ENCODE data around the gene TP53RK.
A peak's percentile ranks its signal among the peaks of the same experiment; 100 is the strongest.

Gene TP53RK

DNA sequence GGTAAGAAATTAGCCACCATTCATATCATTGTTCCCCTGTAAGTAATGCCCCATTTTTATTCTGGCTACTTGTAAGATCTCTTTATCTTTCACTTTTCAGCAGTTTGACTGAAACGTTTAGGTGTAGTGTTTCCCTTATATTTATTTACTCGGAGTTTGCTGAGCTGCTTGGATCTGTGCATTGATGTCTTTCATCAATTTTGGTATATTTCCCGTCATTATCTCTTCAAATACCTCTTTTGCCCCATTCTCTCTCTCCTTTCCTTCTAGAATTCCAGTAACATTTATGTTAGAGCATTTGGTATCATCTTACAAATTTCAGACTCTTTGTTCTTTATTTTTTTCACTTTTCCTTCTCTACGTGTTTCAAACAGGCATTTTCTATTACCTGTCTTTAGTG lies 28.8 kb downstream of the TP53RK start:
- no peak for DNase-seq

DNA sequence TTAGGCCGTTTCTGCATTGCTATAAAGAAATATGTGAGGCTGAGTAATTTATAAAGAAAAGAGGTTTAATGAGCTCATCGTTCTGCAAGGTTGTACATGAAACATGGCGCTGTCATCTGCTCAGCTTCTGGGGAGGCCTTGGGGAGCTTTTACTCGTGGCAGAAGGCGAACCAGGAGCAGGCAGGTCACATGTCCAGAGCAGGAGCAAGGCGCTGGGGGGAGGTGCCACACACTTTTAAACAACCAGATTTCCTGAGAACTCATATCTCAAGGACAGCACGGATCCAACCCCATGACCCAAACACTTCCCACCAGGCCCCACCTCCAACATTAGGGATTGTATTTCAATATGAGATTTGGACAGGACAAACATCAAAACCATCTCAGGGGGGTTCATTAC lies 31.6 kb downstream of the TP53RK start:
- DNase-seq = no peak

DNA sequence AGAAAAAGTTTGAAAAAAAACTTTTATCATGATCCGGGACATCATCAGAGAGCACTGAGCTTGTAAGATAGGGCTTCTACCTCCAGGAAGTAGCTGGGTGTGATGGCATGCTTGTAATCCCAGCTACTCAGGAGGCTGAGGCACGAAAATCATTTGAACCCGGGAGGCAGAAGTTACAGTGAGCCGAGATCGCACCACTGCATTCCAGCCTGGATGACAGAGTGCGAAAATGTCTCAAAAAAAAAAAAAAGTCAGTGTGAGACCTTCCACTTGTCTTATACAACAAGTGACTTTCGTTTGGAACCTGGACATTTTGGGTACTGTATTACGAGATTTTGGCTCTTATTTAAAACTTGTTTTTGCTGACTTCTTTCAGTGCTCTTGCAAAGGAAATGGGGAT lies 32.1 kb downstream of the TP53RK start:
- DNase-seq = no peak

DNA sequence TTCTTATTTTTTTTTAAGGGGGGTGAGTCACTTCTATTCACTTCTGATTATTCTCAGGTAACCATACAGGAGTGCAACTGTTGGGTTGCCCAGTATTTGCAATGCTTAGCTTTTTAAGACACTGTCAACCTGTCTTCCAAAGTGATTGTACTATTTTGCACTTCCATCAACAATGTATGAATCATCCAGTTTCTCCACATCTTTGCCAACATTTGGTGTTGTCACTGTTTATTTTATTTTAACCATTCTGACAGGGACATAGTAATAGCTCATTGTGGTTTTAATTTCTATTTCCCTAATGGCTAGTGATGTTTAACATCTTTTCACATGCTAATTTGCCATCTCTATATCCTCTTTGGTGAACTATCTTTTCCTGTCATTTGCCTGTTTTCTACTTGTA lies 36.5 kb downstream of the TP53RK start:
- no peak for DNase-seq

DNA sequence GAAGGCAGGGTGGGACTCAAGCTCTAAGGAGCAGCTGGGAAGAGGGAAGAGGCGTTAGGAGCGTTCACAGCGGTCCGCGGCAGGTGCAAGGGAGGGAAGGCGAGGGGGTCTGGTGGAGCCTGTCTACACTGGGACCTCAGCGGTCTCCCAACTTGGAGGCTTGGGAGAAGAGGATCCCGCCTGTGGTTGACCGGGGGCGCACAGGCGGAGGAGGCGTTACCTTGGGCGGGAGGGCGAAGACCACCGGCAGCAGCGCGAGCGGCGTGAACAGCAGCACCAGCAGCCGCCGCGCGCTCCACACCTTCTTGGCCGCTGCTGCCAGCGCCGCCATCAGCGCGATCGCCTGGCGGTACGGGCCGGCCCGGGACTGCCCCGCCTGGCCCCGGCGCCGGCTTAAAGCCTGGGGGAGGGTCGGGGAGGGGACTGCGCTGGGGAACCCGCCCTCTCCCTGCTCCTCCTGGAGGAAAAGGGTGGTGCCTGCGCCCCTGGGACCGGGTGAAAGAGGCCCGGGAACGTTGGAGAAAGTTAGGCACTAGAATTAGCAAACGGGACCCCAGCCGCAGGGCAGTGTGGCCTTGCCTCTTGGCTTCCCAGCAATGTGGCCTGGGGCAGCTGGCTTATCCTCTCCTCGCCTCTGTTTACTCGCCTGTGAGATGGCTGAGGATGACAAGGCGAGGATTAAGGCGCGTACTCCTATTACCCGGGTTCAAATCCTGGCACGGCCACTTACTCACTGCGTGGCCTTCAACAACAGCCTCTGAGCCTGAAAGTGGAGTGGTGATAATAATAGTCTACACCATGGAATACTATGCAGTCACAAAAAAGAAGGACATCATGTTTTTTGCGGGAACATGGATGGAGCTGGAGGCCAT lies 37.9 kb downstream of the TP53RK start, which contains the start of gene SLC13A3:
SLC13A3 (minus strand) TSS at position 369 of the 872 bp plus-strand sequence; CDS start at position 331, 38 bp downstream.
- DNase-seq = no peak

DNA sequence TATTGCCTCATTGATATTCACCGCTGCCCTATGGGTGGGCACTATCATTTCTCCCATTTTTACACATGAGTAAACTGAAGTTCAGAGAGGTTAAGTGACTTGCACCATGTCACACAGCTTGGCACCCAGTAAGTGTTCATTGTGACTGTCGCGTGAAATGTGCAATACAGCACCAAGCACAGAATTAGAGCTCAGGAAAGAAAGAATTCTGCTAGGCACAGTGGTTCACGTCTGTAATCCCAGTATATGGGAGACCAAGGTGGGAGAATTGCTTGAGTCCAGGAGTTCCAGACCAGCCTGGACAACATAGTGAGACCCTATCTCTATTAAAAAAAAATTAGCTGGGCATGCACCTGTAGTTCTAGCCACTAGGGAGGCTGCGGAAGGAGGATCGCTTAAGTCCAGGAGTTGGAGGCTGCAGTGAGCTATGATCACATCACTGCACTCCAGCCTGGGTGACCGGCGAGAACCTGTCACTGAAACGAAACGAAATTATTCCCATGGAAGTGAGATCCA lies 38.6 kb downstream of the TP53RK start:
- DNase-seq = no peak

DNA sequence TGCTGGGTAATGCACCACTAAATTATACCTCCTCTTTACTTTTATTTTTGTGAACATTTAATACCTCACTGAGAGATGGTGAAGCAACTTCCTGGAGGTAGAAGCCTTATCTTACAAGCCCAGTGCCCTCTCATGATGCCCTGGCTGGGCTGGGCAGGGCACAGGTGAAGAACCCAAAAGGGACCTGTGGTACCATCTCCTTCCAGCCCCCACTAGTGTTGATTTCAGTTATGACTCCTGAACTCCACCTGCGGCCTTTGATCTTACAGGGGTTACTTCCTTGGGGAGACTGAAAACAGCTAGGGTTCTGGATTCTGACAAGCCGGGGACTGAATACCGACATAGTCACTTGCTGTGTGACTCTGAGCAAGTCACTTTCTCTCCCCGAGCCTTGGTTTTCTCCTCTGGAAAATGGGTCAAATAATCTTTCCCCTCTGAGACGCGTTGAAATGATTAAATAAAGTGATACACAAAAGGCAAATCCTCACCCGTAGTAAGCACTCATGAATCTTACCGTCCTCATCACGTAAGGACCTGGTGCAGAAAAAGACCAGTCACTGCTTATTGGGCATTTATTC lies 39.2 kb downstream of the TP53RK start:
- DNase-seq = no peak

DNA sequence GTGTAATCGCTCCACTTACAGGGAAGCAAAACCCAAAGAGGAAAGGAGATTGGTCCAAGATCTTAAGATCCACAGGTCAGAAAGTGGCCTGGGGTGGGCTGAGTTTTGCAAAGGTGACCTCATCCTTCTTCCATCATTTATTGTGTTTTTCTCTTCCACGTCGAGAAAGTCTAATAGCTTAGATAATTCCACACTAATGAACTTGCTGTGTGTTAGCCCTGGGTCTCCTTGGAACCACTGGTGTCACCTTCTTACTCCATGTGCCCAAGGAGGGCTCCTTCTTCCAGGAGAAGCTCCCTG lies 39.6 kb downstream of the TP53RK start:
- DNase-seq = no peak

DNA sequence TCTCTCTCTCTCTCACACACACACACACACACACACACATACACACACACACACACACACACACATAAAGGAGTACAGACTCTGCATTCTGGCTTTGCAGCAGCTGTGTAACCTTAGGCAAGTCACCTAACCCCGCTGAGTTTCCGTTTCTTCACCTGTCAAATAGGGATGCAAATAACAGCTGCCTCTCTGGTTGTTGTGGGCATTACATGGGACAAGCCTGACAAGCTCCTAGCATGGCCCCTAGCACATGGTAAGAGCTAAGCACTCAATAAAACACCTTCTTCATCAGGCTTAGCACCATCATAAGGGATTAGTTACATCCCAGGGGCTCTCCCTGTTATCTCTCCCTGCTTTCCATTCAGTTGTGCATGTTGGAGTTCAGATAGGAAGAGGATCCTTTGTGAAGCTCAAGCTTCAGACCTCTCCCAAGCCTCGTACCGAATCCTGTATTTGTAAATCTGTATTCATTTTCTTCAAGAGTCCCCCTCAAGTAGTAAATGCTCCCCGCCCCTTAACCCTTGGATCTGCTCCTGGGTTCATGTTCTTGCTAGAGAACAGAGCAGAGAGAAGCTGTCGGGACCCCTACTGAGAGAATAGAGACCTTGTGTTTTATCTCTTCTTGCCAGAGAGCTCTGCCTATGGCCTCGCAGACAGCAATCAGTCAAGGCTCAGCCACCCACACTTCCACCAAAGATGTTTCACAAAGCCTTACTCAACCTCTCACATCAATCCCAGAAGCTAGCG lies 40.2 kb downstream of the TP53RK start:
- no peak for DNase-seq

DNA sequence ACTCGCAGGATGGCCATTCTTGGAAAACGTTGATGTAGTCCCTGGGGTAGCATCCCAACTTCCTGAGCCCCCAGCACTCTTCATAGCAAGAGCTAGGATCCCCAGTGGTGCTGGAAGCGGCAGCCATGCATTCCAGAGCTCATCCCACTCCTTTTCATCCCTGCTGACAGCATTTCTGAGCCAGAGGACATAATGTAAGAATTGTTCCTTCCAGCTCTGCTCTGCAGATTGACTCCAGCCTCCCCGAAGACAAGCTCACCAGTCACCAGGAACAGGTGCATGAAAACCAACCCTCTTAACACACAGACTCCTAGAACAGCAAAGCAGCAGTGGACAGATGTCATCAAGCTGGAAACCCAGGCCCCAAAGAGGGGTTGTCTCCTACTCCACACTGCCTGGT lies 41.8 kb downstream of the TP53RK start:
- DNase-seq = no peak

DNA sequence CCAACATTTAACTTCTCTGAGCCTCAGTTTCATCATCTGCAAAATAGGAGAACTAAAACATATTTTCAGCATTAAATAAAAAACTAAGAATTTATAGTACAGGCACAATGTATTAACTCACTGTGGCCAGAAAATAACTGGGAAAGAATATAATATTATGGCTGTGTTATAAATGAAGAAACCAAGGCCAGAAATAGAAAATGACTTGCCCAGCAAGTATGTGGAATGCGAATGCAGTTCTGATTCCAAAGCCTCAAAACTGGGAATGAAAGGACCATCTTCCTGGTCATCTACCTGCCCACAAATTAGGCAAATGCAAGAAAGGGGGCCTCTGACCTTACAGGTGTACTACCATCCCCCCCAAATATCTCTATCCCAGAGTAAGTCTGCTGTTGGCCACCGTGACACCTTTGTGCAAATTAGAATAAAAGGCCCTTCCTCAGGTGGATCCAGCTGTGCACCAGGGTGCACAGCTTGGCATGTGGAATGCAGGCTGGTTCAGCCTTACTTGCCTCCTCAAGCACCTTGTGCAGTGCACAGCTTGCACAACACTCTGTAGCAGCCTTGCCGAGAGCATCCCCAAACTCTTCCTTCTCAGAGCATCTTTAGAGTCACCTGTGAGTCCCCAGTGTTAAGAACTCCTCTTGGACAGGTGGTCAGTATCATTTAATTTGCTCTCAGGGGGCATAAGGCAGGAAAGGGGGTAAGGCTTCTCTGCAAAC lies 42.4 kb downstream of the TP53RK start:
- DNase-seq = peak; percentile 13

DNA sequence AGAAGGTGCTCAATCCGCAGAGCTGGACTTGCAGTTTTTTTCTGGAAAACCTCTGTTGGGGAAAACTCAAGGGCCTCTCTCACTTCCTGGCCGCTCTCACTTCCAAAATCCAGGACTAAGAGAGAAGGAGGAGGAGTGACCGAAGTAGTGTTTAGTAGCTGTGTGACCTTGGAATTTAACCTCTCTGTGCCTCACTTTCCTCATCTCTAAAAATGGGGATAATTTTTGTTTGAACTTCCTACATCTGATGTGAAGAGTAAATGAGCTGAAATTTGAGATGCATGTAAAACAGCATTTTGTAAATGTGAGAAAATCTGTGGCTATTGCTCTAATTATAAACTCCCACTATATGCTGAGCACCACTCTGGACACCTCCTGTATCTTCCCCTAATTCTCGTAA lies 43.1 kb downstream of the TP53RK start:
- no peak for DNase-seq

DNA sequence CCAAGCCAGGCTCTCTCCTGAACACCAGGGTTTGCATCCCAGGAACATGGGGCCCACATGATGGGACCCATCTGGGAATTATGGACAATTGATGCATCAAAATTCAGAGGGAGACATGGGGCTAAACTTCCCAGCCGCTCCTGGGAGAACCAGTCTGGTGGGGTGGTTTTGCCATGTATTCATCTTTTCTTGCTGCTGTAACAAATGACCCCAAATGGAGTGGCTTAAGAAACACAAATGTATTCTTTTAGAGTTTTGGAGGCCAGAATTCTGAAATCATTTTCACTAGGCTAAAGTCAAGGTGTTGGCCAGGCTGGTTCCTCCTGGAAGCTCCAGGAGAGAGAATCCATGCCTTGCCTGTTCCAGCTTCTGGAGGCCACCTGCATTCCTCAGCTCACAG lies 44.5 kb downstream of the TP53RK start:
- no peak for DNase-seq

DNA sequence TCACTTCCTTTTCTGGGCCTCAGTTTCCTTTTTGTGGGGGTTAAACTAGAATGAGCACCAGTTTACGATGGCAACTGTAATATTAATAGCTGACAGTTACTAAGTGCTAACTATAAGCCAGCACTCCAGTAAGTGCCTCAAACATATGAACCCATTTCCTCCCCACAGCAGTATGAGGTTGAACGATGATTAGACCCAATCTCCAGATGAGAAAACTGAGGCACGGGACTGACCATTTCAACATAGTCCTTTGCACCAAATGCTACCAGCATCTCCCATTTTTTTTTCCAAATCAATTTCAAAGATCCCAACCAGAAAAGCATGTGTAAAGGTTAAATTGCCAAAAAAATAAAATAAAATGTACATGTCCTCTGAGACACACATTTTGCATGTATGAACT lies 45.1 kb downstream of the TP53RK start:
- DNase-seq = no peak

DNA sequence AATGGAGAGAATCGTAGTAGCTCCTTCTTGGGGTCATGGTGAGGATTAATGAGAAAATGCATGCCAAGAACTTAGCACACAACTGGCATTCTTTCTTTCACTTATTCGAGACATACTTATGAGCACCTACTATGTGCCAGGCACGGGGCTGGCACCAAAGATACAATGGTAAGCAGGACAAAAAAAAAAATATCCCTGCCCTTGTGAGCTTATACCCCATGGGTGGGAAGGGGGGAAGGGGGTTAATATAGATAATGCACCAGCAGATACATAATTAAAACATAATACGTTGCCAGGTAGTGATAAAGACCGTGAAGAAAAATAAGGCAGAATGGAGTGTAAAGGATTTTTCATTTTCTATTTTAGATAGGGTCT lies 46.3 kb downstream of the TP53RK start:
- no peak for DNase-seq

DNA sequence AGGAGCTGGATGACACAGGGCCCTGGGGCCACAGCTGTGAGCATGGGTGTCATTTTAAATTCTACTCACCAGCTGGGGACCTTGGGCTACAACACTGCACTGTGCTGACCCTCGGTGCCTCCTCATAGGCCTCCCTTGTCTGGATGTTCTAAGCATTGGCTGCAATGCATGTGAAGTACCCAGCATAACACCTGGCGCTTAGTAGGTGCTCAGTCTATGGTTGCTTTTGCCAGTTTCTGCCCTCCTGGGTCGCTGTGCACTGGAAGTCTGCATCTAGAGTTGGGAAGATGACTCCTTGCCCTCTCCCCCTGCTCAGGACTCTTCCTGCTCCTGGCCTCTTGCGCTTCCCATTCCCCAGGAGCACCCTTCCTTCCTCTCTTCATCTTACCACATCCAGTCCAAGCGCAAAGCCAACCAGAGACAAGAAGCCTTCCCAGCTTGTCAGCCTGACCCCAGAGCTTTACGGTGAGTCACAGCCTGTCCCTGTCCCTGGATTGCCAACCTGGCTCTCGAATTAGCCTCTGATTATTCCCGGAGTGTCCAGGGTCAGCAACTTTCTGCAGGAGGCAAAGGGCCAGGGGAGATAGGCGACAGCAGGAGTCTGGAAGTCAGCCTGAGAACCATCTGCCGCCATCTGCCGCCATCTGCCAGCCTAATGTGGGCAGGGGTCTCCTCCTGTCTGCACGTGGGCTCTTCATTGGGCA lies 46.8 kb downstream of the TP53RK start:
- no peak for DNase-seq

DNA sequence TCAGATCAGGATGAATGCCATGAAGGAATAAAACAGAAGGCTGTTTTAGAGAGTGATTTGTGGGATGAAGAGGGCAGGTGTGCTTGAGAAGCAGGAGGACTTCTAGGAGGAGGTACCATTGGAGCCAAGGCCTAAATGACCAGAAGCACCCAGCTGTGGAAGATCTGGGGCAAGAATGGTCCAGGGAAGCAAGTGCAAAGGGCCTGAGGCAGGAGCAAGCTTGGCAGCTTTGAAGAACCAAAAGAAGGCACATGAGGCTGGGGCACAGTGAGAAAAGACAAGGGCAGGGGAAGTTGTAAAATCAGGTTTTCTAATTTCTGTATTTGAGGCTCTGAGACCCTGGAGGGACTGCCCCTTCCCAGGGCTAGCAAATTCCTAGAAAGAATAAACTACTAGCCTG lies 47.8 kb downstream of the TP53RK start:
- DNase-seq = no peak

DNA sequence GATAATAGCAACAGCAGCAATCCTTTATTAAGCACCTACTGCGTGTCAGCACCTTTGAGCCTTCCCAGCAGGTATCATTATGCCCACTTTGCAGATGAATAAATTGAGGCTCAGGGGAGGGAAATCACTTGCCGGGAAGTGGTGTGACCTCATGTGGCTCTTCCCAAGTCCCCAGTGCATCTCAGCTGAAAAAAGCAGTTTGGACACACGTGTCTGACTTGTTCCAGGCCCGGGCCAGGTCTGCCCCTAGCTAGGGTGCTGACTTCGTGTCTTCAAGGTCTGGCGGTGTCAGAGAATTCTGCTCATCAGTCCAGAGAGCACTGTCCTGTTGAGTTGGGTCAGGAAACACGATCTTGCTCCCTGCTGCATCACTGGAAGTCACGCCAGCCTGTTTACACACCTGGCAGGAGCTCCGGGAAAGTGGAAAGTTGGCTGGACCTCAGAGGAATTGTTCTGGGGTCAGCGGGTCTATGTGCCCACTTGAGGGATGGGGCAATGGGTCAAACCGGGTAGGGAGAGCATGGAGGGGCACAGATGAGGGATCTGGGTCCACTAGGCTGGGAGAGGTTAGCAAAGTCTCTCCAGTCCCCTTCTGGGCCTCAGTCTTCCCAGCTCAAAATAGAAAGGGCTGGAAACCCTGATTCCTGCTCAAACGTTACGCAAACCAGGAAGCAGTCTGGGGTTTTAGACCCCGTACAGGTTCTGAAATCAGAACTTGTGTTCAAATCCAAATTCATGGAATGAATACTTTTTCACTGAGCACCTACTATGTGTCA lies 48.5 kb downstream of the TP53RK start:
- no peak for DNase-seq

DNA sequence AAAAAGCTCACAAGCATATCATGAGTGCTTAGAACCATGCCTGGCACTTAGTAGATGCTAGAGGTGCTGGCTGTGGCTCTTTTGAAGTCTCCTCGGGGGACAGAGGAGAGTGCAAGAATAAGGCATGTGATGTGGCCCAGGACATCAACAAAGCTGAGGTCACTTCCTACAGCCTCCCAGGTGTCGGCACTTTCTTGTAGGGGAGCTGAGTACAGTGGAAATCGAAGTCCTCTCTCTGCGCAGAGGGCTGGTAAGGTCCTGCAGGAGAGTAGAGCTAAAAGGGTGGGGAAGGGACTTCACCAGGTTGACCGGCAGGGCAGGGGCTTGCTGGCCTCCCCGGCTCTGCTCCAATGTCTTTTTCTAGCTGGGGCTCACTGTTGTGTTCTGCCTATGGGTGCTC lies 49.2 kb downstream of the TP53RK start:
- DNase-seq = no peak

DNA sequence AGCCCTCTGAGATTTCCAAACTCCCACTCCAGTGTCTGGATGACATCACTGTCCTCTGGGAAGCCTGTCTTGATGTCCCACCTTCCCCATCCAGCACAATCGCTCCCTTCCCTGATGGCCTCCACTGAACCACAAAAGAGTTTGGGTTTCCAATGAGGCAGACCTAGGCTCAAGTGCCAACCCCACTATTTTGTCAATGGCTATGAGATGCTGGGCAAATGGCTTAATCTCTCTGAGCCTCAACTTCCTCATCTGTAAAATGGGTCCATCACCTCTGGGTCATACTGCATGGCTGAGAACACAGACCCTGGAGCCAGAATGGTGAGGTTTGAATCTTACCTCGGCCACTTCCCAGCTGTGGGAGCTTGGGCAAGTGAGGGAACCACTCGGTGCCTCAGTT lies 49.7 kb downstream of the TP53RK start:
- no peak for DNase-seq

DNA sequence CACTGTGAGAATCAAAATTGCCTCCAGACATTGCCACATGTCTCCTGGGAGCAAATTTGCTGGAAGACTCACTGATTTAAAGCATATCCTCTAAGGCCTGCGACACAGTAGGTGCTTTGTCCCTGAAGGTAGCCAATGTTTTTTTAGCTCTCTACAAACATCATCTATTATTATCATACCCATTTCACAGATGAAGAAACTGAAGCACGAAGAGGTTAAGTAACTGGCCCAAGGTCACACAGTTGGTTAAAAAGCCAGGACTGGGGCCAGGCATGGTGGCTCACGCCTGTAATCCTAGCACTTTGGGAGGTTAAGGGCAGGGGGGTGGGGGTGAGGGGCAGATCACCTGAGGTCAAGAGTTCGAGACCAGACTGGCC lies 50.4 kb downstream of the TP53RK start:
- no peak for DNase-seq

Data from fibroblast of skin of back (primary cell).